Activated naive CD4-positive, alpha-beta T cell treated with anti-CD3 and anti-CD28 coated beads, Interleukin-2, amount 10 ng/mL, durations not matched to agents 7 days and 5 days (primary cell): ENCODE measurements around the gene EGLN1.
A peak's percentile ranks its signal among the peaks of the same experiment; 100 is the strongest.
"Not testable (repeated sequence)": the region's sequence is repeated elsewhere in the genome, so short reads cannot be mapped to it uniquely, and the experiment has no call there.

ENCODE experiments used
- CTCF ChIA-PET: fragments of 350-600 bp; sonication (Branson Sonifier 250); formaldehyde crosslinking; loops from one replicate; lab custom pipeline; 2021; ENCODE audit warnings: antibody characterized with exemption; lab: Charles Lee
- DNase-seq: peaks from one replicate; pipeline ENCODE4 v3.0.0-alpha.2; 2020
- H3K27ac Mint-ChIP-seq: one replicate; pipeline ENCODE4 v1.8.0; 2021; ENCODE audit warnings: mild to moderate bottlenecking, moderate library complexity, mixed read lengths
- H3K27me3 Mint-ChIP-seq: one replicate; pipeline ENCODE4 v1.8.0; 2021; ENCODE audit warnings: mild to moderate bottlenecking, mixed read lengths
- H3K36me3 Mint-ChIP-seq: one replicate; pipeline ENCODE4 v1.8.0; 2021; ENCODE audit warnings: mixed read lengths
- H3K4me1 Mint-ChIP-seq: one replicate; pipeline ENCODE4 v1.8.0; 2021; ENCODE audit warnings: mixed read lengths
- H3K4me3 Mint-ChIP-seq: one replicate; pipeline ENCODE4 v1.8.0; 2021; ENCODE audit warnings: mild to moderate bottlenecking, moderate library complexity, mixed read lengths
- H3K9me3 Mint-ChIP-seq: one replicate; pipeline ENCODE4 v1.8.0; 2021; ENCODE audit warnings: mixed read lengths

EGLN1 gene

DNA sequence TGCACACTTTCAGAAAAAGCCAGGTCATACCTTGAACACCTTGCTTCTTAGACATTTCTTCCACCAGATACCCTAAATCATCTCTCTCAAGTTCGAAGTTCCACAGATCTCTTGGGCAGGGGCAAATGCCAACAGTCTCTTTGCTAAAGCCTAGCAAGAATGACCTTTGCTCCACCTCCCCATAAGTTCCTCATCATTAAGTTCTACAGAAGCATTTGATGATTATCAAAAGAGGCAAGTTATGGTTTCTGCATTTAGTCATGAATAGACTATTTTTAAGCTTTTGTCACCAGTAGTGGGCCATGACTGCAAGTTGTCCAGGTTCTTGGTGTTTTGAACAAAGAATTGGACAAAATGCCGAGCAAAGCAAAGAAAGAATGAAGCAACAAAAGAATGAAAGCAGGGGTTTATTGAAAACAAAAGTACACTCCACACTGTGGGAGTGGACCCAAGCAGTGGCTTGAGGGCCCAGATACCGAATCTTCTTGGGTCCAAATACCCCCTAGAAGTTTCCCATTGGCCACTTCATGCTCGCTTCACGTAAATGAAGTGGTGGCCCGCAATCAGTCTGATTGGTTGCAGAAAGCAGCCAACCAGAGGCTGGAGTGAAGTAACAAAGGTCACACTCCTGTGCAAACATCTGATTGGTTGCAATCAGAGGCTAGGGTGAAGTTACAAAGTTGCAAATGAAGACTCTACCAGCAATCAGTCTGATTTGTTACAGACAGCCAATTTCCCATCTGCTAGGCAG, 9.8 kb upstream of the EGLN1 start:
- peaks cover 39% of the 10 kb centered on the region for H3K27me3 Mint-ChIP-seq
- no peaks in the 10 kb centered on the region for H3K4me1 Mint-ChIP-seq
- H3K36me3 Mint-ChIP-seq: no peaks in the 10 kb centered on the region
- H3K9me3 Mint-ChIP-seq: peaks cover 2% of the 10 kb centered on the region
- H3K27ac Mint-ChIP-seq: no peak overlapping the region
- no peak overlapping the region for H3K4me3 Mint-ChIP-seq
- DNase-seq: no peak
- CTCF ChIA-PET: no interaction called here

DNA sequence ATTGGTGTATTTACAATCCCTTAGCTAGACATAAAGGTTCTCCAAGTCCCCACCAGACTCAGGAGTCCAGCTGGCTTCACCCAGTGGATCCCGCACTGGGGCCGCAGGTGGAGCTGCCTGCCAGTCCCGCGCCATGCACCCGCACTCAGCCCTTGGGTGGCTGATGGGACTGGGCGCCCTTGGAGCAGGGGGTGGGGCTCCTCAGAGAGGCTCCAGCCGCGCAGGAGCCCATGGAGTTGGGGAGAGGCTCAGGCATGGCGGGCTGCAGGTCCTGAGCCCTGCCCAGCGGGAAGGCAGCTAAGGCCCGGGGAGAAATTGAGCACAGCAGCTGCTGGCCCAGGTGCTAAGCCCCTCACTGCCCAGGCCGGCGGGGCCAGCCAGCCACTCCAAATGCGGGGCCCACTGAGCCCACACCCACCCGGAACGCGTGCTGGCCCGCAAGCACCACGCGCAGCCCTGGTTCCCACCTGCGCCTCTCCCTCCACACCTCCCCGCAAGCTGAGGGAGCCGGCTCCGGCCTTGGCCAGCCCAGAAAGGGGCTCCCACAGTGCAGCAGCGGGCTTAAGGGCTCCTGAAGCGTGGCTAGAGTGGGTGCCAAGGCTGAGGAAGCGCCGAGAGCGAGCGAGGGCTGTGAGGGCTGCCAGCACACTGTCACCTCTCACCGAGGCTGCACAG, 8.7 kb upstream of the EGLN1 start:
- CTCF ChIA-PET, H3K4me3 Mint-ChIP-seq, H3K4me1 Mint-ChIP-seq, H3K27ac Mint-ChIP-seq, DNase-seq, H3K36me3 Mint-ChIP-seq, H3K9me3 Mint-ChIP-seq: not testable (repeated sequence)
- H3K27me3 Mint-ChIP-seq: peaks cover 39% of the 10 kb centered on the region

DNA sequence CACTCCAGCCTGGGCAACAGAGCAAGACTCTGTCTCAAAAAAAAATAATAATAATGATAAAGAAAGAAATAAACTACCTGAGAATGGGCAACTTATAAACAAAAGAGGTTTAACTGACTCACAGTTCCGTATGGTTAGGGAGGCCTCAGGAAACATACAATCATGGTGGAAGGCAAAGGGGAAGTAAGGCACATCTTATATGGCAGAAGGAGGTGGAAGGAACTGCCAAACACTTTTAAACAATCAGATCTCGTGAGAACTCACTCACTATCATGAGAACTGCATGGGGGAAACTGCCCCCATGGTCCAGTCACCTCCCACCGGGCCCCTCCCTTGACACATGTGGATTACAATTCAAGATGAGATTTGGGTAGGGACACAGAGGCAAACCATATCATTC, 6.3 kb upstream of the EGLN1 start:
- no peak for DNase-seq
- Mint-ChIP-seq H3K27me3 (peaks cover 33% of the 10 kb centered on the region), H3K4me1 (peaks cover 9% of the 10 kb centered on the region), H3K9me3 (peaks cover 2% of the 10 kb centered on the region), H3K4me3 (no peak overlapping the region), H3K27ac (no peak overlapping the region), H3K36me3 (no peaks in the 10 kb centered on the region)
- CTCF ChIA-PET: no interaction called here

DNA sequence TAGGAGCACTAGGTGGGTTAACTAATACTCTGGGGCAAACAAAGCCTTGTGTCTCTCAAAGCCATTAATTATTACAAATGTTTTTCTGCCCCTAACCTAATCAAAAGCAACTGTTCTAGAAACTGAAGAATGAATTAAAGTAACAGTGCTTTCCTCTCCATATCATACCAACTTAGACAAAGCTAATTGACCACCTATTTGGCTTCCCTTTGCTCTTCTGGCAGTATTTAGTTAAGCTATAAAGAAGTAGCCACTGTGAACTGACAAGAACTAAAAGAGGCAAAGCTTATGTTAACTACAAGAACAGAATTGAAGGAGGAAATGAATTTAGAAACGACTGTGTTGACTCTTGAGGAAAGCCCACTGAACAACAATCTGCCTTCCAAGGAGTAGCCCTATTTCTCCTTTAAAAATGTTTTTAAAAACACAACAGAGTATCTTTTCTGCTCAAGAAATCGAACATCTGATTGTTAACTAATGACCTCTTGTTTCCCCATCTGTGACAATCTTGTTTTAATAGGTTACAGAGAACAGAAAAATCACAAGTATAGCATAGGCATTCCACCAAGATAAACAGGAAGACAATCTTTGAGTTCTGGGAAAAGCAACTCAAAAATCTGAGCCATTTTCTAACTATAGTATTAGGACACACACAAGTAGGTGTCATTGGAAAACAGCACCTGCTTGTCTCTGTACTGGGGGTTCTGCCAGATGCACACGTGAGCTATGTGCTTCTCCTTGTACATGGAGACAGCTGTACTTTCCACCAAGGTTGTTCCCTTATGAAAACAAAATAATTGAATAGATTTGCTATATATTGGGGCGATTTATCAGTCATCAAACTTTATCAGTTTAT, 3.1 kb upstream of the EGLN1 start:
- CTCF ChIA-PET: no interaction called here
- Mint-ChIP-seq H3K4me1 (peaks cover 19% of the 10 kb centered on the region), H3K36me3 (peaks cover 9% of the 10 kb centered on the region), H3K9me3 (no peaks in the 10 kb centered on the region), H3K27ac (no peak overlapping the region), H3K4me3 (no peak overlapping the region), H3K27me3 (peaks cover 20% of the 10 kb centered on the region)
- DNase-seq: no peak

DNA sequence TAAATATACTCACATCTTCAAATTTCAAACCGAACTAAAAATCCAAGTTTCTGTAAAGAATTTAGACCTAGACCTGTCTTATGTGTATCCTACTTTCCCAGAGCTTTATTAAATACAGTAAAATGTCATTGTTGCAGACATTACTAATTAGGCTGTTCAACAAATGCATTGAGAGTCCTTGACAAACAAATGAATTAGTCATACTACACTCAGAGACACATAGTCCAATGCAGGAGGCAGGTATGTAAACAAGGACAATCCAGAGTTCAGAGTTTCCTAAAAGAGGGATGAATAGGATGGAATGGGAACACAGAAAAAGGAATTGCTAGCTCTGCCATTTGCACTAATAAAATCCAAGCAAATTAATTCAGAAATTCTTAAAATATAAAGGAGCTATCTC, 1.6 kb upstream of the EGLN1 start:
- CTCF ChIA-PET: no interaction called here
- H3K9me3 Mint-ChIP-seq: no peaks in the 10 kb centered on the region
- DNase-seq: no peak
- peaks cover 33% of the 10 kb centered on the region for H3K4me1 Mint-ChIP-seq
- no peak overlapping the region for H3K4me3 Mint-ChIP-seq
- peaks cover 20% of the 10 kb centered on the region for H3K36me3 Mint-ChIP-seq
- H3K27ac Mint-ChIP-seq: no peak overlapping the region
- H3K27me3 Mint-ChIP-seq: peaks cover 6% of the 10 kb centered on the region

DNA sequence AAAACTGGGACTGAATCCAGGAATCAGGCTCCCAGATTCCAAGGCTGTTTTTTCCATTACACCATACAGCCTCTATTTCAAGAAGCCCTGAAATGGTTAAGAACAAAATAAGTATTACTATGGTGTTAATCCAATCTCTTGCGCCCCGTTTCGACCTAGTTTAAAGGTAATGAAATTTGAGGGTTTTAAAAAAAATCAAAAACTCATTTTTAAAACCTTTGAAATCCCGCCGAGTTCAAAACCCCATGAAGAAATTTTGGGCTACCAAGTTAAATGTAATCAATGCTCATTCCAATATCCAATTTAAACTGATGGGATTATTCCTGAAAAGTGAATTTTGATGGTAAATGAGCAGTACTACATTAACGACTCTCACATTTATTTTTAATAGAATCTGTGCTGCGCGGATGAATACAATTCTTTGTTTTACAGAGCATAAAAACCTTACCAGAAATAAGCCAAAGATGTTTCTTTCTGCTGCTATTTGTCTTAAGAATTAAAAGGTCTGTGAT, 767 bp upstream of the EGLN1 start:
- no peaks in the 10 kb centered on the region for H3K9me3 Mint-ChIP-seq
- peaks cover 28% of the 10 kb centered on the region for H3K36me3 Mint-ChIP-seq
- DNase-seq: no peak
- H3K27me3 Mint-ChIP-seq: peaks cover 4% of the 10 kb centered on the region
- H3K4me3 Mint-ChIP-seq: peak overlapping the region; percentile 81
- H3K4me1 Mint-ChIP-seq: peaks cover 41% of the 10 kb centered on the region
- CTCF ChIA-PET: no interaction called here
- peak overlapping the region; percentile 89 for H3K27ac Mint-ChIP-seq

DNA sequence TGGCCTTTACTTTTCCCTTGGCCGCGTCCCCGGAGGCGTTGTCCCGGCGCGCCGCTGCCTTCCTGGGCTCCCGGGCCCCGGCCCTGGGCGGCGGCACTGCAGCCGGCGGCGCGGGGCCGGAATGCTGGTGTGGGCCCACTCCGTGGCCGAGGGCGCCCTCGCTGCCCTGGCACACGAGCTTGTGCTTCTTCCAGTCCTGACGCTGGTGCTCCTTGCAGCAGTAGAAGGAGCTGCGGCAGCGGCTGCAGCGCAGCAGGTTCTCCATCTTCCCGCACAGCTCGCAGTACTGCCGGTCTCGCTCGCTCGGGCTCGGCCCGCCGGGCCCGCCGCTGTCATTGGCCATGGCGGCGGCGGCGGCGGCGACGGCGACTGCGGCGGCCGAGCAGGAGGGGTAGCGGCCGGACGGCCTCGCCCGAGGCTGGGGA, 529 bp downstream of the EGLN1 start:
- CTCF ChIA-PET: interaction anchor here (0.8 kb wide), 1 partner anchor 131 kb away, joined by 3 read pairs; no protein-coding TSS in a partner anchor
- no peaks in the 10 kb centered on the region for H3K9me3 Mint-ChIP-seq
- H3K36me3 Mint-ChIP-seq: peaks cover 40% of the 10 kb centered on the region
- DNase-seq: peak; percentile 64
- peaks cover 4% of the 10 kb centered on the region for H3K27me3 Mint-ChIP-seq
- H3K4me1 Mint-ChIP-seq: peaks cover 54% of the 10 kb centered on the region
- peak overlapping the region; percentile 78 for H3K27ac Mint-ChIP-seq
- peak overlapping the region; percentile 76 for H3K4me3 Mint-ChIP-seq

DNA sequence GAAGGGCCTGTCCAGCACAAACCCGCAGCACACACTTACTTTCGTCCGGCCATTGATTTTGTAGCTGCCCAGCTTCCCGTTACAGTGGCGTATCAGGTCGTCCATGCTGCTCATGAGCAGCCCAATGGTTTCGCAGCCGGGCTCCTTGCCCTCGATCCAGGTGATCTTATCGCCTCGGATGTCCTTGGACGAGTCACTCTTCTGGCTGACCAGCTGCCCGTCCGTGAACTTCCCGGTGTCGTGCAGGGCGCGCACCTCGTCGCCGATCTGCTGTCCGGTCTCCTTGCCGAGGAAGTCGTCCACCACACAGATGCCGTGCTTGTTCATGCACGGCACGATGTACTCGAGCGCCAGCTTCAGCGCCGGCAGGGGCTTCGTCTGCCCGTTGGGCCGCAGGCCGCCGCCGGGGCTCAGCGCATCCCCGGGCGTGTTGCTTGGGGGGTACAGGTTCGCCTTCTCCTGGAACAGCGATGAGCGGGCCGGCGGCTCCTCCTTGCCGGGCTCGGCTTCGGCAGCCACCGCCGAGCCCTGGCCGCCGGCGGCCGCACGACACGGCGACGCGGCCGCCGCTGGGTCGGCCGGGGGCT, 1.0 kb downstream of the EGLN1 start:
- H3K4me3 Mint-ChIP-seq: peak overlapping the region; percentile 89
- H3K27me3 Mint-ChIP-seq: peaks cover 4% of the 10 kb centered on the region
- peaks cover 55% of the 10 kb centered on the region for H3K4me1 Mint-ChIP-seq
- CTCF ChIA-PET: interaction anchor here (0.8 to 1.3 kb wide), 3 partner anchors 60 to 131 kb away, joined by 3 to 8 read pairs (median 3); no protein-coding TSS in a partner anchor
- peaks cover 42% of the 10 kb centered on the region for H3K36me3 Mint-ChIP-seq
- no peaks in the 10 kb centered on the region for H3K9me3 Mint-ChIP-seq
- DNase-seq: peak; percentile 52
- peak overlapping the region; percentile 93 for H3K27ac Mint-ChIP-seq

DNA sequence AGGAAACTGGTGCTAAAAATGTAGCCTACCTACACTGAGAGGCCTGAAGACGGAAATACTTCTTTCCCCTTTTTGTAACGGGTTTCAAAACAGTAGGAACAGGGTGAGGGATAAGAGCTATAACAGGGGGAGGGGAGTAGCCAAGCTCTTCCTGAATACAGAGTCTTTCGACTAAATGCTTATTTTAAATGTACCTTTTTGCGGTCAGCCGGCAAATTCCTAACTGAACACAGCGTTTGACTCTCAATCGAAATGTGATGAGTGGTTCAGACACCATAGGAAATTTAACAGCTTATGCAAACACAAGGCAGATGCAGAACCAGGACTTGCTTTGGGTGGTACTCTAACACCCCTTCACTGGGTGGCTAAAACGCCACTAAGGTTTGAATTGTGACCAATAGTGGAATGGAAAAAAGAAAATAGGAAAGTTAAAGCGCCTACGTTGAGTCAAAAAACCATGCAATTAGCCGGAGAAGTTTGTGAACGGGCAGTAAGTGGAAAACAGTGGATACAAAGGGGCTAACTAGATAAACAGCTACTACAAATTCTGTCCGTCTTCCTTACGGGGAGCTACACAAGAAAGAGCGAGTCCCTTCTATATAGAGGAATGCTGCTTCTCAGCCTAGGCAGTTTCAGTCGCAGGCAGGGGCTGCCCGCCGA, 1.7 kb downstream of the EGLN1 start:
- CTCF ChIA-PET: interaction anchor here (0.6 to 1.3 kb wide), 3 partner anchors 60 to 169 kb away, joined by 3 to 8 read pairs (median 3); no protein-coding TSS in a partner anchor
- Mint-ChIP-seq H3K27ac (peak overlapping the region; percentile 93), H3K36me3 (peaks cover 43% of the 10 kb centered on the region), H3K9me3 (no peaks in the 10 kb centered on the region), H3K4me1 (peaks cover 57% of the 10 kb centered on the region), H3K4me3 (peak overlapping the region; percentile 89), H3K27me3 (peaks cover 4% of the 10 kb centered on the region)
- DNase-seq: no peak

DNA sequence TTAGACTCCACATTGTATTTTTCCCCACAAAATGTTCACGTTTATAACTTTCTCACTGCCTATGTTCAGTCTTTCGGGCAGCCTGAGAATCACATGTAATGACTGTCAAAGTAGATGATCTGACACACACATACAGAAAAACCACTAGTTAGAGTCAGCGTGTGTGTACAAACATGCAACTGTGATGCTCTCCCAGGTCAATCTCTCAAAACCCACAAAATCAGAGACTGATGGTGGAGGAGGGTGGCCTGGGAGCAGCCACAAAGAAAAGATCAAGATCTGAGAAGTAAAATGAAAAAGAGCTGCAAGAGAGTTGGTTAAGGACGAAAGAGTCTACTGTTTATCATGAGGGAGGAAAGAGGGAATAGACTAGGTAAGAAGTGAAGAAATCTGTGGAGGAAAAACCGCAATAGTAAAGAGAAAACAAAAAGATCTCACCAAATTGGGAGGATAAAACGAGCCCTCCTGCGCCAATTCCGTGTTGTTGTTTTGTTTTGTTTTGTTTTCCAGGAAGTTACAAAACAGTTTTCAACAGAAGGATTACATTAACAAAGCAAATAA, 2.3 kb downstream of the EGLN1 start:
- CTCF ChIA-PET: interaction anchor here (0.6 to 1.3 kb wide), 3 partner anchors 59 to 170 kb away, joined by 3 to 8 read pairs (median 3); no protein-coding TSS in a partner anchor
- Mint-ChIP-seq H3K27ac (peak overlapping the region; percentile 93), H3K4me3 (peak overlapping the region; percentile 89), H3K36me3 (peaks cover 47% of the 10 kb centered on the region), H3K4me1 (peaks cover 54% of the 10 kb centered on the region), H3K9me3 (no peaks in the 10 kb centered on the region), H3K27me3 (peaks cover 4% of the 10 kb centered on the region)
- DNase-seq: no peak

DNA sequence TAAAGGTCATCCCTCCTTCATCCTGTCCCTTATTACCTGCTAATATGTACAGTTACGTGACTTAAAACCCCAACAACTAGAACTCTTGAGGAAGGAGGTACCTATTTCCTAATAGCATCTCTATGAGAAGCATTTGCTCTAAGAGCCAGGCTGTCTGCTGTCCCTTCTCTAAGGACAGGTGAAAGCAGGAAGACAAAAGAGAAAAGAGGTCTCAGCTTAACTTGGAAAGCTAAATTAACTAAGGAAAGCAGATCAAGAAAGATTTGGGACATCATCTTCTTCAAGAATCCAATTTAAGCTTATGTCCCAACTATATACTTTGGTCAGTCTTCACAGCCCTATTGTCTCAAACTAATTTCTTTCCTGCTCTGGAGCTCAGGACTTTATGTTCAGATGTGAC, 2.9 kb downstream of the EGLN1 start:
- CTCF ChIA-PET: no interaction called here
- peaks cover 57% of the 10 kb centered on the region for H3K4me1 Mint-ChIP-seq
- no peak overlapping the region for H3K27ac Mint-ChIP-seq

DNA sequence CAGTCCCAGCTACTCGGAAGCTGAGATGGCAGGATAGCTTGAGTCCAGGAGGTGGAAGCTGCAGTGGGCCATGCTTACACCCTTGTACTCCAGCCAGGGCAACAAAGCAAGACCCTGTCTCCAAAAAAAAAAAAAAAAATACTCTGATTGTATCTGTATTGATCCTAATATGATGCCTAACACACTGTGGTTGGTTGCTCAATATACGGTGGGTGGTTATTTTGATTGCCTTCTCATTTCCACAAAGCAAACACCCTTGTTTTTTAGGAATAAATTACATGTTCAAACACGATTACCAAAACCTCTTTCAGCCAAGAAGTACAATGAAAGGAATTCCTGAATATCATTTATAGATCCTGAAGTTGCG, 3.4 kb downstream of the EGLN1 start:
- Mint-ChIP-seq H3K27ac (no peak overlapping the region), H3K4me1 (peaks cover 61% of the 10 kb centered on the region), H3K36me3 (peaks cover 55% of the 10 kb centered on the region), H3K27me3 (peaks cover 4% of the 10 kb centered on the region), H3K9me3 (no peaks in the 10 kb centered on the region), H3K4me3 (peak overlapping the region; percentile 89)
- DNase-seq: no peak
- CTCF ChIA-PET: interaction anchor here (0.7 to 1.2 kb wide), 2 partner anchors 24 to 29 kb away, joined by 3 to 4 read pairs; no protein-coding TSS in a partner anchor

More for the DNA sequence above, 2.9 kb downstream of the EGLN1 start:
- Mint-ChIP-seq H3K4me3 (peak overlapping the region; percentile 89), H3K36me3 (peaks cover 50% of the 10 kb centered on the region), H3K9me3 (no peaks in the 10 kb centered on the region), H3K27me3 (peaks cover 4% of the 10 kb centered on the region)
- no peak for DNase-seq
